ENCODE measurements around the gene GABRG3.

Gene GABRG3

DNA sequence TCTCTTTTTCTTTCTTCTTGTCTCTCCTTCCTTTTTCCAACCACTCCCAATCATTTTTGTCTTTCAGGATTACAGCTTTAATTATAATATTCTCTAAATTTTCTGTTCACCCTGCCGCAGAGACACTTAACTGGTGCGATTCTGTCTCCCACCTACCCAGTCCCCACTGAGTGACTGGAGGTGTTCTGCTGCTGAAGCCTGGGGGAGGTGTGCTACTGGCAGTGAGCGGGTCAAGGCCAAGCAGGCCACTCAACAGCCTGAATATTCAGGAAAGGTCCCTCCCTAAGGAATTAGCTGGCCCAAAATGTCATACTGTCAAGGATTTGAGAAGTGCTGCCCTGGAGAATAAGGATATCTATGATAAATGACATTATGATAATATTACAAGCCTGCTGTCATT is 126.5 kb downstream of the GABRG3 start:
- no peak for DNase-seq (ENCODE audit: low read depth, low spot score)

DNA sequence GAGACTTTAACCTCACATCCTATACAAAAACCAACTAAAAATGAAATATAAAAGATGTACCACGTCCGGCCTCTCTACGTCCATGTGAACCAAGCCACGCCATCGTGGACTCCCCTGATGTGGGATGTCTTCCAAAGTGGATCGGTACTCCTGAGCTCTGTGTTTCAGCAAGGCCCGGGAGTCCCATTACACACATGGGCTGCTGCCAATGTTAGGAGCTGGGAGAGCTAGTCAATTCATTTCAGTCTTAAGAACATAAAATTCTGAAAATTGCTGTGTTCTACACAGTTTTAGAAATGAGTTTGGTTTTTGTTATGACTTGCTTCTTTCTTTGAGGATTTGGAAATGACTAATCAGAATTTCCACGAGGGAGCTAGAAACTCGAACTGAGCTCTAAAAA is 131.0 kb downstream of the GABRG3 start:
- no peak for DNase-seq (ENCODE audit: low read depth, low spot score)

DNA sequence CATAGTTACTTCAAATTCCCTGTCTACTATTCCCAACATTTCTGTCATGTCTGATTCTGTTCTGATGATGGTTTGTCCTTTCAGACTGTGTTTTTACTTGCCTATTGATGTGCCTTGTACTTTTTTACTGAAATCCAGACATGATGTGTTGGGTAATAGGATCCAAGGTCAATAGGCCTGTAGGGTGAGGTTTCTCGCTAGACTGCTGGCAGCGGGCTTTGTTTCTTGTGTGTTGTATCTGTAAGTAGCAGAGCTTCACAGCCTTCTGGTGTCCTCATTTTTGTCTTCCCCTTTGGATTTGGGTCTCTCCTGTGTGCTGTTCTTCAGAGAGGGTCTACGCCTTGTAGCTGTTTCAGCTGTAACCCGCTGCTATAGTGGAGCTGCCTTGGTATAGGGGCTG is 140.3 kb downstream of the GABRG3 start:
- no peak for DNase-seq (ENCODE audit: low read depth, low spot score)

DNA sequence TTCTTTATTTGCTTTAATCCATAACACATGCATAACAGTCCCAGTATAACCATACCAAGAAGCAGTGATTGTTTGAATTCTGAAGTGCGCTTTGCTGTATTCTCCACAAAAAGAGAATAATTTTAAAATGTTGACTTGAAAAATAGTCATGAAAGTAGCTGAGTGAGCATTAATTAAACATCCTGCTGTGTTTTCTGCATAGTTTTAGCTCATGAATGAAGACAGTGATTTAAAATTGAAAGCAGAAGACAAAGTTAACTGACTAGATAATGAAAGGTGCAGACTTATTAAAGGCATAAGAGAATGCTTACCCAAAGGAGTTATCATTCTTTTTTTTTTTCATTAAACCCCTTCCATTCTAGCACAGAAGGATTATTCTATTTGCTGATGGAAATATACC is 143.5 kb downstream of the GABRG3 start:
- no peak for DNase-seq (ENCODE audit: low read depth, low spot score)

GRCh38 chr15:27119695-27120266 is 148.8 kb downstream of the GABRG3 start:
- no peak for DNase-seq (ENCODE audit: low read depth, low spot score)

- no peak for DNase-seq (ENCODE audit: low read depth, low spot score)
Measured at GRCh38 chr15:27121672-27122071, 150.7 kb downstream of the GABRG3 start.

GRCh38 chr15:27123291-27123690 is 152.3 kb downstream of the GABRG3 start:
- no peak for DNase-seq (ENCODE audit: low read depth, low spot score)

- DNase-seq (ENCODE audit: low read depth, low spot score), result peak; percentile 36
Measured at GRCh38 chr15:27123808-27124207, 152.8 kb downstream of the GABRG3 start.

DNA sequence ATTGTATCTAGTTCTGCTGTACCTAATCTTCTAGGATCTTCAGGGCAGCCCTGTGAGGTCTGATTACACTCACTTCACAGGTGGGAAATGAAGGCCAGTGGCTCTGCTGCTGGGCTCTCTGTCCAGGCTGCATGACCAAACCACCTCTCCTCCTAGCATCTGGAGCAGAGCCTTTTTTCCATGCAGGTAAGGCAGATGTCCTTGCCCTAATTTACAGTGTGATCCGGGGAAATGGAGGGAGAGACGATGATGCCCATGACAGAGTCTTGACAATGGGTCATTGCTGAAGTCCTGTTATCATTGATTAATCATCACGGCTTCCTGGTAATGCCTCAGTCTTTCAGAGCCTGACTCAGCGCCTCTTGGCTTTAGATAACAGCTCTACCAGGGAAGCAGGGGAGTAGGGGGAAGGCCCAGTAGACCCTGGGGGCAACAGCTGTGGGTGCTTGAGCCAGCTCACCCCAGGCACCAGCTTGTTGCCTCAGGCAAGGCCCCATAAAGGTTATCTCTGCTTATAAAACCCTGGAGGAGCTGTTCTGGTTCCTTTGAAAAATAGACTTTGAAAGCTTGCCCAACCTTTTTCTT is 153.4 kb downstream of the GABRG3 start:
- DNase-seq (ENCODE audit: low read depth, low spot score), result peak; percentile 45

DNA sequence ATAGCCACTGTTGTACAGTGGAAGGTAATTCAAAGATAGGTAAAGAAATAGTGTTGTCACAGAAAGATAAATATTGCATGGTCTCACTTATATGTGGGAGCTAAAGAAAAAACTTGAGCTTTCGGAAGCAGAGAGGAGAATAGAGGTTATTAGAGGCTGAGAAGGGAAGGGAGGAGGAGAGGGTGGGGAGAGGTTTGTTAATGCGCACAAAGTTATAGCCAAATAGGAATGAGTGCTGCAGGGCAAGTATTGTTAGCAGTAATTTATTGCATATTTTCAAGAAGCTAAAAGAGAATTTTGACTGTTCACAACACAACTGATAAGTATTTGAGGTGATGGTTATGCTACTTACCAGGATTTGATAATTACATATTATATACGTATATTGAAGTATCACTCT is 154.2 kb downstream of the GABRG3 start:
- DNase-seq (ENCODE audit: low read depth, low spot score), result no peak

DNA sequence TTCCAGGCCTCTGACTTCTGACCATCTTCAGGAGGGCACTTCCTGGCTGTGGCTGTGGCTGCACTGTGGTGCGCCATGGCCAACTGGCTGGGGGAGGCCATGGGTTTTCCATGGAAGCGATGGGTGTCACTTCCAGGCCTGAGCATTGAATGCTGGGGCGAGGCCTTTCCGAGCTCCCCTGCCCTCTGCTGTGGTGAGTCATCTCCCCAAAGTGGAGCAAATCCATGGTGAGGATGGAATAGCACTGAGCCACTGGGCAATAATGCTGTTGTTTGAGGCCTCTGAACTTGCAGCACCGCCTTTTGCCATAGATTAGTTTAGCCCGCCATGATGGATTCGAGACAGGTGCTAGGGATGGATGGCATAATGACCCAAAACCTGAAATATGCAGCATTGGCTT is 155.5 kb downstream of the GABRG3 start:
- DNase-seq (ENCODE audit: low read depth, low spot score), result no peak

GRCh38 chr15:27127815-27128570 is 157.0 kb downstream of the GABRG3 start:
- peak; percentile 4 for DNase-seq (ENCODE audit: low read depth, low spot score)

GRCh38 chr15:27133249-27133648 is 162.3 kb downstream of the GABRG3 start:
- no peak for DNase-seq (ENCODE audit: low read depth, low spot score)

- DNase-seq (ENCODE audit: low read depth, low spot score), result no peak
Measured at GRCh38 chr15:27134481-27134880, 163.5 kb downstream of the GABRG3 start.

DNA sequence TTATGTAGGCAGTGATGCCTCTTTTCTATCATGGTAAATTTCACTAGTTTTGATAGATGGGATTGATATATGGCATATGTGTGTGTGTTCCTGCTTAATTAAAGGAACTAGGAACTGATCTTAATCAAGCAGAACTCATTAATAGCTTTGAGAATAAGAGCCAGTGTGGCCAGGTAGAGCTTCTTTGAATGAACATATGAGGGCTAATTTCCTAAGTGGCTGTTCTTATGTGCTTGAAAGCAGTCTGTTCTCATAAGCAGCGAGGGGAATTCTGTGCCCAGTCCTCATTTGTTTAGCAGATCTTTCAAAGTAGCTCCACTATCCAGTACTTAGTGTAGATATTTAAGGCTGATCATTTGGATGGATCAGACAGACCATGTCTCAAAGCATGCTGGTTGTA is 164.2 kb downstream of the GABRG3 start:
- no peak for DNase-seq (ENCODE audit: low read depth, low spot score)

GRCh38 chr15:27137127-27137526 is 166.1 kb downstream of the GABRG3 start:
- DNase-seq (ENCODE audit: low read depth, low spot score), result no peak

GRCh38 chr15:27165590-27165989 is 194.6 kb downstream of the GABRG3 start:
- no peak for DNase-seq (ENCODE audit: low read depth, low spot score)

- no peak for DNase-seq (ENCODE audit: low read depth, low spot score)
Measured at GRCh38 chr15:27166917-27167316, 195.9 kb downstream of the GABRG3 start.

GRCh38 chr15:27167738-27168137 is 196.8 kb downstream of the GABRG3 start:
- DNase-seq (ENCODE audit: low read depth, low spot score), result no peak

DNA sequence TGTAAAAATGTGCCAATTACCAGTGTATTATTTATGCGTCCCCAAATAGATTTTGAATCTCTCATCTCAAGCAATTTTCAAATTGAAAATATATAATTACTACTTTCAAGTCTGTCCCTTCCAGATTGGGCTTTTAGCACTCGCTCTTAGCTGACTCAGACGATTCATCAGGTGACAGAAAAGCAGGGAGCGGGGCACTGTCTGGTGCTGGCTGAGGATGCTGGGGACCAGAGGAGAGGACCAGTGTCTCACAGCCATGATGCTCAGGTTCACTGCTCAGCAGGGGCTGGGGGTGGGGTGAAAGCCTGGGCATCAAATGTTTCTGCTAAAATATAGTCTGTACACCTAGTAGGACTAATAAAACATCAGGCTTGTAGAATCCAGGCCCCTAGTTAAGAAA is 199.9 kb downstream of the GABRG3 start:
- no peak for DNase-seq (ENCODE audit: low read depth, low spot score)

DNA sequence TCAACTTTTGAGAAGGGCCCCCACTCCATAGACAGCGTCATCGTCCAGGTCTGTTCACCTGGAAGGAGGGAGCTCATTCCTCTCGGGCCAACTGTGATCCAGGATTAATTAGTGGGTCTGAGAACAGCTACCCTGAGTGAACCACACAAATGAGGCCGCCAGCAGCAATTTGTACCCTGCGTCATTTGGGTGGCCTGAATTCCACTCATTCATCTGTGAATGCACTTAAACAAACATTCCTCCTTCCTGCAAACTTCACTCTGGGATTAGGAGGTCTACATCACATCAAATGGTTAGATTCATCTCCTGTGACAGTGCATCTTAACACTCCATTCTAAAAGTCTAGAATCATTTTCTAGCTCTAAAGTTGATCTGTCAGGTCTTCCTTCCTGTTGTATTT is 201.8 kb downstream of the GABRG3 start:
- DNase-seq (ENCODE audit: low read depth, low spot score), result peak; percentile 75

DNA sequence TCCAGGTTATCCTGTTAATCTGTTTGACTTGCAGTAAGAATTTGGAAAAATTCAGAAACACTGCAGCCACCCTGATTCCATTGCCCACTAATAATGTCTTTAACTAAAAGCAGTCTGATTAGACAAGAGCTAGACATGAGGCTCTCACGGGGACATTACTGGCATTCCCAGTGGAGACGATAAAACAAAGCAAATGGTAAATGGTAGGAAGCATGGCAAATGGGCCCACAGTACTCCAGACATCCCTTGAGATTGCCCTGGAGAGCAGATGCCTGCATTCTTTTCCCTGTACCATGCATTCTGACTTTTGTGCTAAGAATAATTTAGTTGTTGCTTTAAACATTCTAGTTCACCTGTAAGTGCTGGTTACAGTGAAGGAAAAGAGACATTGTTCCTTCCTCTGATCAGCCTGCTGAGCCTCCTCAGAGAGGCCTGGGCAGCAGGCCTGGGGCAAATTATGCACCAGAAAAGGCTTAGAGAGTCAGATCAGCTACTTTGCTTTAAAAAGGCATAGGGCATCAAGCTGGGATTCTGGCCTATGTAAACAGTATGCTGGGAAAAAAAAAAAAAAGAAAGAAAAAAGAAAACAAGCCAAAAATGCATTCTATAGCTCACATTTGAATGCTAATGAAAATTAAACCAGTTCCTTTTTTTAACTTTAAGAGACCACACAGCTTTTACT is 204.6 kb downstream of the GABRG3 start:
- DNase-seq (ENCODE audit: low read depth, low spot score), result peak; percentile 48
